ENCODE results near the gene FAM98C.

Gene FAM98C

GRCh38 chr19:38375748-38376147 is 27.1 kb upstream of the FAM98C start:
- TF ChIP-seq CTCF (IDR thresholded peaks at IDR 0.05; ENCODE audit: unreplicated experiment in 3 of 3): no peak

GRCh38 chr19:38376576-38376975 is 26.3 kb upstream of the FAM98C start:
- H3K4me1 Mint-ChIP-seq: peaks cover 23% of the 10 kb centered on the region
- peak overlapping the region in 2 of 3 experiments; percentile 76 to 84 for H3K27ac Mint-ChIP-seq
- H3K4me3 Mint-ChIP-seq: peak overlapping the region; percentile 96 to 98 (median 97)
- TF ChIP-seq CTCF (IDR thresholded peaks at IDR 0.05; ENCODE audit: unreplicated experiment in 3 of 3): no peak
- H3K27me3 Mint-ChIP-seq (ENCODE audit: low read depth): no peaks in the 10 kb centered on the region
- no peaks in the 10 kb centered on the region for H3K9me3 Mint-ChIP-seq
- H3K36me3 Mint-ChIP-seq (ENCODE audit: low read depth): peaks cover 29% of the 10 kb centered on the region

More at GRCh38 chr19:38375748-38376147, 27.1 kb upstream of the FAM98C start:
- H3K36me3 Mint-ChIP-seq (ENCODE audit: low read depth): peaks cover 20% of the 10 kb centered on the region
- peak overlapping the region; percentile 96 to 98 (median 97) for H3K4me3 Mint-ChIP-seq
- H3K4me1 Mint-ChIP-seq: peaks cover 23% of the 10 kb centered on the region
- no peaks in the 10 kb centered on the region for H3K27me3 Mint-ChIP-seq (ENCODE audit: low read depth)
- H3K9me3 Mint-ChIP-seq: no peaks in the 10 kb centered on the region
- H3K27ac Mint-ChIP-seq: peak overlapping the region; percentile 84 to 96 (median 93)

- H3K27me3 Mint-ChIP-seq (ENCODE audit: low read depth): no peaks in the 10 kb centered on the region
- peak overlapping the region; percentile 96 to 98 (median 97) for H3K4me3 Mint-ChIP-seq
- H3K9me3 Mint-ChIP-seq: no peaks in the 10 kb centered on the region
- peaks cover 23% of the 10 kb centered on the region for H3K4me1 Mint-ChIP-seq
- H3K27ac Mint-ChIP-seq: peak overlapping the region in 1 of 3 experiments; percentile 84
- no peak for TF ChIP-seq CTCF (IDR thresholded peaks at IDR 0.05; ENCODE audit: unreplicated experiment in 3 of 3)
- peaks cover 34% of the 10 kb centered on the region for H3K36me3 Mint-ChIP-seq (ENCODE audit: low read depth)
Observed at GRCh38 chr19:38377052-38377451, 25.8 kb upstream of the FAM98C start.

- Mint-ChIP-seq H3K4me1 (peaks cover 23% of the 10 kb centered on the region), H3K9me3 (no peaks in the 10 kb centered on the region), H3K27ac (no peak overlapping the region), H3K27me3 (ENCODE audit: low read depth) (no peaks in the 10 kb centered on the region), H3K36me3 (ENCODE audit: low read depth) (peaks cover 45% of the 10 kb centered on the region), H3K4me3 (peak overlapping the region in 1 of 3 experiments; percentile 30)
- no peak for TF ChIP-seq CTCF (IDR thresholded peaks at IDR 0.05; ENCODE audit: unreplicated experiment in 3 of 3)
Observed at GRCh38 chr19:38378866-38379265, 24.0 kb upstream of the FAM98C start.

- H3K36me3 Mint-ChIP-seq (ENCODE audit: low read depth): peaks cover 42% of the 10 kb centered on the region
Observed at GRCh38 chr19:38381138-38381537, 21.8 kb upstream of the FAM98C start.

More at GRCh38 chr19:38381138-38381537, 21.8 kb upstream of the FAM98C start:
- no peak for TF ChIP-seq CTCF (IDR thresholded peaks at IDR 0.05; ENCODE audit: unreplicated experiment in 3 of 3)
- Mint-ChIP-seq H3K9me3 (no peaks in the 10 kb centered on the region), H3K27me3 (ENCODE audit: low read depth) (peaks cover 5% of the 10 kb centered on the region), H3K4me1 (peaks cover 7% of the 10 kb centered on the region), H3K4me3 (no peak overlapping the region), H3K27ac (no peak overlapping the region)

Measured in nephron (organoid).